A549 treated with GW870086 at 1 μM for 4 hours (cell line): ENCODE measurements around the gene SLC38A5. TPM values are rescaled to one million over a fixed set of nuclear protein-coding genes. Genes with fewer than 3 reads are reported as not detected.

ENCODE experiments used
- total RNA-seq: library from RNA; stranded (reverse); fragments of 200-300 nt; extraction: Qiagen RNA extraction; gene quantifications from 5 replicates; pipeline ENCODE4 v1.2.3, GENCODE V29; 2022; ENCODE audit warnings: low read depth

SLC38A5 gene
- total RNA-seq, result 0.12 to 0.26 TPM (median 0.19 TPM) in 4 of 5 replicates, not detected in the other

GRCh38 chrX:48470110-48470832 is at the start of gene SLC38A5:
SLC38A5 (minus strand) TSS chrX:48470260; CDS start chrX:48467924, 2,336 bp downstream.

GRCh38 chrX:48508400-48509244 is 38.6 kb upstream of the SLC38A5 start, which contains the start of gene PORCN:
PORCN (plus strand) TSS chrX:48508992; CDS start chrX:48509821, 829 bp downstream.

GRCh38 chrX:48475774-48476577 is 5.9 kb upstream of the SLC38A5 start, which contains the start of gene FTSJ1:
FTSJ1 (plus strand) TSS chrX:48476199; CDS start chrX:48478048, 1,849 bp downstream.

GRCh38 chrX:48411860-48412259 is 58.2 kb downstream of the SLC38A5 start, which contains the start of gene SSX4B:
SSX4B (minus strand) TSS chrX:48411960; CDS start chrX:48411372, 588 bp downstream.

Other genes with a start within 250 kb of the SLC38A5 start
- gene SSX1, start 214.9 kb downstream of the SLC38A5 start, total RNA-seq, result not detected in 5 replicates
- not detected in 5 replicates for gene SSX3, start 113.6 kb downstream of the SLC38A5 start, total RNA-seq
- not detected in 5 replicates for gene SSX4, start 86.7 kb downstream of the SLC38A5 start, total RNA-seq
- gene SSX4B, start 58.3 kb downstream of the SLC38A5 start, total RNA-seq, result not detected in 5 replicates
- gene FTSJ1, start 5.9 kb upstream of the SLC38A5 start, total RNA-seq, result 68.3 to 77.6 TPM (median 74.2 TPM) in 5 replicates
- gene PORCN, start 38.7 kb upstream of the SLC38A5 start, total RNA-seq, result 17.0 to 19.5 TPM (median 17.9 TPM) in 5 replicates
- gene EBP, start 51.5 kb upstream of the SLC38A5 start, total RNA-seq, result 125 to 160 TPM (median 145 TPM) in 5 replicates
- 10.0 to 11.4 TPM (median 11.0 TPM) in 5 replicates for gene TBC1D25, start 69.5 kb upstream of the SLC38A5 start, total RNA-seq
- 331 to 470 TPM (median 392 TPM) in 5 replicates for gene RBM3, start 104.2 kb upstream of the SLC38A5 start, total RNA-seq
- 59.3 to 82.9 TPM (median 81.7 TPM) in 5 replicates for gene WDR13, start 127.2 kb upstream of the SLC38A5 start, total RNA-seq
- 0.15 to 0.34 TPM (median 0.19 TPM) in 5 replicates for gene WAS, start 213.5 kb upstream of the SLC38A5 start, total RNA-seq
- gene SUV39H1, start 226.5 kb upstream of the SLC38A5 start, total RNA-seq, result 18.8 to 23.2 TPM (median 21.9 TPM) in 5 replicates